Right lobe of liver (tissue), 6 donors: ENCODE data around the gene ZNF774. TPM values are rescaled to one million over a fixed set of nuclear protein-coding genes. Genes with fewer than 3 reads are reported as not detected.
A peak's percentile ranks its signal among the peaks of the same experiment; 100 is the strongest.

ENCODE experiments used
- ATAC-seq, 4 donors: fragments of 200-7000 bp; cut with Tn5 transposase; one replicate each; pipeline ENCODE4 v1.9.1; 2020; ENCODE audit warnings: mild to moderate bottlenecking in 4 of 4, moderate library complexity in 4 of 4
- DNase-seq, 3 donors: peaks; one replicate each; pipeline ENCODE4 v3.0.0-alpha.2; 2020
- H3K27ac ChIP-seq, 3 donors: fragments of 200-600 bp; one replicate each; pipeline ENCODE4 v1.8.0; 2022
- H3K27me3 ChIP-seq, 2 donors: fragments of 200-600 bp; one replicate each; pipeline ENCODE4 v1.8.0; 2022
- H3K36me3 ChIP-seq, 4 donors: fragments of 200-600 bp; sonication (generic) in 1 of 4; one replicate each; pipeline versions ENCODE4 v1.5.1 to v1.8.0; 2017 to 2022; ENCODE audit warnings: control low read depth in 1 of 4
- H3K4me1 ChIP-seq, 4 donors: fragments of 200-600 bp; sonication (generic) in 1 of 4; one replicate each; pipeline versions ENCODE4 v1.5.1 to v1.8.0; 2017 to 2022; ENCODE audit warnings: control low read depth in 1 of 4
- H3K4me3 ChIP-seq, 3 donors: fragments of 200-600 bp; one replicate each; pipeline ENCODE4 v1.8.0; 2022
- H3K9me3 ChIP-seq, 4 donors: fragments of 200-600 bp; sonication (generic) in 1 of 4; one replicate each; pipeline versions ENCODE4 v1.5.1 to v1.8.0; 2017 to 2022; ENCODE audit warnings: control low read depth in 1 of 4
- CTCF ChIP-seq, 4 donors: fragments of 200-600 bp in 3 of 4; fragments of 450-650 bp in 1 of 4; IDR thresholded peaks; one replicate each; pipeline versions ENCODE4 v1.5.1 to v1.8.0; 2016 to 2022; ENCODE audit warnings: antibody characterized with exemption in 4 of 4, mild to moderate bottlenecking in 2 of 4
- POLR2A ChIP-seq: fragments of 450-650 bp; IDR thresholded peaks from one replicate; pipeline ENCODE4 v1.6.1; 2017; ENCODE audit warnings: antibody characterized with exemption, mild to moderate bottlenecking
- WGBS: methylation state at CpG from one replicate; pipeline ENCODE4 v1.1.6; 2018; ENCODE audit warnings: low coverage, low lambda C conversion rate; ENCODE audit not compliant: insufficient coverage; ENCODE audit errors: missing lambda C conversion rate; 5-methylcytosine and 5-hydroxymethylcytosine counted together
- intact Hi-C, 2 donors: fragments of 100-400 bp; cut with DNase I; formaldehyde crosslinking; loops; one replicate each; pipeline versions ENCODE4 v1.11.2 to v1.14.1; 2022
- total RNA-seq, 6 experiments: library from RNA; depleted of rRNA in 2 of 6; stranded (reverse); fragments of >200 nt in 2 of 6; fragmentation: NEBNext Ultra II Directional in 3 of 6; extraction: Animal tissue kit (Norgen Biotek cat#: 25700) in 3 of 6; gene quantifications; one replicate each; pipeline versions ENCODE4 v1.1.0 to v1.2.4, GENCODE V29; 2016 to 2023
- donor health status: DM: no; HTN: yes; CAD: no.
- donor health status: DM: no; HTN: no; CAD: no.
- donor health status: DM: no; HTN: no; CAD: no.
- donor health status: DM: no; HTN: yes; CAD: no.
- donor health status: DM: no; HTN: yes; CAD: no.

ZNF774 gene
- total RNA-seq, 6 experiments from 2014 or later: 1.2 to 2.5 (median 1.7) TPM

- no peaks in the 10 kb centered on the region for H3K27me3 ChIP-seq
- DNase-seq (no peak), ATAC-seq (no peak)
- no peak overlapping the region for H3K4me3 ChIP-seq
- no peak overlapping the region for H3K27ac ChIP-seq
- no peaks in the 10 kb centered on the region for H3K9me3 ChIP-seq
- no peaks in the 10 kb centered on the region for H3K36me3 ChIP-seq
- intact Hi-C loops: loop anchor here in 1 of 2 donors (10.0 kb wide), 1 partner anchor 278 kb away; no protein-coding TSS in a partner anchor
- TF ChIP-seq CTCF (IDR thresholded peaks at IDR 0.05): no peak
- no peak for TF ChIP-seq POLR2A
- 80% methylated on average over 4 of the region's 4 CpGs for WGBS
- H3K4me1 ChIP-seq: peaks cover 0 to 4% (median 0%) of the 10 kb centered on the region in 4 donors
Measured at GRCh38 chr15:90326441-90326840, 25.6 kb upstream of the ZNF774 start.

- Histone ChIP-seq H3K27me3 (no peaks in the 10 kb centered on the region), H3K36me3 (no peaks in the 10 kb centered on the region), H3K27ac (no peak overlapping the region), H3K4me1 (peaks cover 0 to 4% (median 0%) of the 10 kb centered on the region in 4 donors), H3K4me3 (no peak overlapping the region), H3K9me3 (no peaks in the 10 kb centered on the region)
- ATAC-seq (no peak), DNase-seq (no peak)
- no peak for TF ChIP-seq CTCF (IDR thresholded peaks at IDR 0.05)
- no peak for TF ChIP-seq POLR2A
- 72% methylated on average over 6 of the region's 6 CpGs for WGBS
- intact Hi-C loops: loop anchor here in 1 of 2 donors (10.0 kb wide), 1 partner anchor 277 kb away; no protein-coding TSS in a partner anchor
Measured at GRCh38 chr15:90327311-90327710, 24.8 kb upstream of the ZNF774 start.

GRCh38 chr15:90334304-90334731, 17.8 kb upstream of the ZNF774 start:
- intact Hi-C loops: loop anchor here in 1 of 2 donors (10.0 kb wide), 1 partner anchor 140 kb away; no protein-coding TSS in a partner anchor
- TF ChIP-seq CTCF (IDR thresholded peaks at IDR 0.05) (no peak), POLR2A (no peak)
- no peaks in the 10 kb centered on the region for H3K36me3 ChIP-seq
- ATAC-seq (no peak), DNase-seq (no peak)
- H3K4me1 ChIP-seq: no peaks in the 10 kb centered on the region
- WGBS: 26% methylated on average over 1 of the region's 3 CpGs
- H3K4me3 ChIP-seq: no peak overlapping the region
- no peaks in the 10 kb centered on the region for H3K27me3 ChIP-seq
- no peaks in the 10 kb centered on the region for H3K9me3 ChIP-seq
- no peak overlapping the region for H3K27ac ChIP-seq

GRCh38 chr15:90336705-90337141, 15.4 kb upstream of the ZNF774 start:
- Histone ChIP-seq H3K4me1 (no peaks in the 10 kb centered on the region), H3K36me3 (no peaks in the 10 kb centered on the region), H3K27me3 (no peaks in the 10 kb centered on the region), H3K4me3 (no peak overlapping the region), H3K27ac (no peak overlapping the region), H3K9me3 (no peaks in the 10 kb centered on the region)
- no peak for DNase-seq
- TF ChIP-seq CTCF (IDR thresholded peaks at IDR 0.05) (no peak), POLR2A (no peak)
- intact Hi-C loops: loop anchor here in 1 of 2 donors (10.0 kb wide), 1 partner anchor 138 kb away; no protein-coding TSS in a partner anchor
- ATAC-seq: peak; percentile 58 to 85 (median 70)
- 59% methylated on average over 4 of the region's 5 CpGs for WGBS
